GM12865 (cell line): ENCODE data around the gene DDIT4.

Source experiments
- DNase-seq: peaks from one replicate; pipeline ENCODE4 v3.0.0; 2010; ENCODE audit warnings: low read depth
- H3K4me3 ChIP-seq: 2 replicates; pipeline ENCODE4 v1.5.1; 2011; ENCODE audit warnings: mild to moderate bottlenecking, low read depth, low read length, control low read depth
- TF ChIP-seq, protein P1 (sequence below): IDR thresholded peaks from 2 replicates; pipeline ENCODE4 v1.5.1; 2011; ENCODE audit warnings: low read length, control low read depth, low read depth, inconsistent platforms; ENCODE audit not compliant: insufficient read depth; ENCODE audit errors: missing control alignments

The DDIT4 gene

DNA sequence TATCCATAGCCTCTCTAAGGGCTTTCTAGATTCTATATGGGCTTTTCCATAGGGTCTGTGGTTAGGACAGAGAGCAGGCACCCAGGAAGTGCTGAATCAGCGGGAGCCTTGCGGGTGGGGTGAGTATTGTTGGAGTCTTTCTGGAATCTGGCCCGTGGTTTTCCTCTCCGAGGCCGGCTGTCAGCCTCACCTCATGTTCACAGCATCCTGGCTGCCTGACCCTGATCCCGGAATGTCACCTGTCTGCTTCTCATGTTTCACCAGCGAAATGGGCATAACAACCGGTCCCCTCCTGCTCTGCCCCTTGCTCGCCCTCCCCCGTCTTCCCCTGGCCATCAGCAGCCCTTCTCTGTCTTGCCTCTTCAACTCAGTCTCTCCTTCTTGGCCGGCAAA lies 36.5 kb downstream of the DDIT4 start:
- no peak overlapping the region for H3K4me3 ChIP-seq
- DNase-seq, result no peak
- TF ChIP-seq, protein P1, sequence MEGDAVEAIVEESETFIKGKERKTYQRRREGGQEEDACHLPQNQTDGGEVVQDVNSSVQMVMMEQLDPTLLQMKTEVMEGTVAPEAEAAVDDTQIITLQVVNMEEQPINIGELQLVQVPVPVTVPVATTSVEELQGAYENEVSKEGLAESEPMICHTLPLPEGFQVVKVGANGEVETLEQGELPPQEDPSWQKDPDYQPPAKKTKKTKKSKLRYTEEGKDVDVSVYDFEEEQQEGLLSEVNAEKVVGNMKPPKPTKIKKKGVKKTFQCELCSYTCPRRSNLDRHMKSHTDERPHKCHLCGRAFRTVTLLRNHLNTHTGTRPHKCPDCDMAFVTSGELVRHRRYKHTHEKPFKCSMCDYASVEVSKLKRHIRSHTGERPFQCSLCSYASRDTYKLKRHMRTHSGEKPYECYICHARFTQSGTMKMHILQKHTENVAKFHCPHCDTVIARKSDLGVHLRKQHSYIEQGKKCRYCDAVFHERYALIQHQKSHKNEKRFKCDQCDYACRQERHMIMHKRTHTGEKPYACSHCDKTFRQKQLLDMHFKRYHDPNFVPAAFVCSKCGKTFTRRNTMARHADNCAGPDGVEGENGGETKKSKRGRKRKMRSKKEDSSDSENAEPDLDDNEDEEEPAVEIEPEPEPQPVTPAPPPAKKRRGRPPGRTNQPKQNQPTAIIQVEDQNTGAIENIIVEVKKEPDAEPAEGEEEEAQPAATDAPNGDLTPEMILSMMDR, result no peak

DNA sequence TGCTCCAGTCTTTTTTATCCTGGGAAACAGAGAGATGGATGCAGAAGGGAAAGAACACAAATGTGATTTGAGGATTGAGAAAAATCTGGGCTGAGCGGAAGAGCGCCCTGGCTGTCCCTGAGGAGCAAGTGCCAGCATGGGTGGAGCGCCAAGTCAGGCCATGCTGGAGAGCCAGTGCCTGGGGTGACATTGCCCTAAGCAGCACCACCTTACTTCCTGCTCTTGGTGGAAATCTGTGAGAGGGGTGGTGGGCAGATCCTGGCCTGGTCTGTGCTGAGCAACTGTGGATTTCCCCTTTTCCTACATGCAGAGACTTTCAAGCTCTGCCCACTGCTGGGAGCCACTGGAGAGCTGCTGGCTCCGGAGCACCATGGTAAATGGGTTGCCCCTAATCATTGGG lies 36.9 kb downstream of the DDIT4 start:
- no peak overlapping the region for H3K4me3 ChIP-seq
- DNase-seq, result no peak
- TF ChIP-seq, protein P1, result no peak

DNA sequence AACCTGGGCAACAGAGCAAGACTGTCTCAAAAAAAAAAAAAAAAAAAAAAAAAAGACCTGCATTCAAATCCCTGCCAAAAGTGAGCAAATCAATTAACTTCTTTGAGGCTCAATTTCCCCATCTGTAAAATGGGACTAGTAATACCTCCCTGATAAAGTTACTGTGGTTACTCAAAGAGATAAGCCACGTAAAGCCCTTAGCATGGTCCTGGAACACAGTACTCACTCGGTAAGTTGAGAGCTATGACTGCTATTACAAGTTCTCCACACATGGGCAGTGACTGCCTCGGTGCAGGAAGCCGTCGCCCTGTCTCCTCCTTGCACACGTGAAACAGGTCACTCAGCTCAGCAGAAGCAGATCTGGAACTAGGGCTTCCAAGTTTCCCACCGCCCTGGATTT lies 37.9 kb downstream of the DDIT4 start:
- TF ChIP-seq, protein P1, result no peak
- no peak overlapping the region for H3K4me3 ChIP-seq
- DNase-seq, result no peak

DNA sequence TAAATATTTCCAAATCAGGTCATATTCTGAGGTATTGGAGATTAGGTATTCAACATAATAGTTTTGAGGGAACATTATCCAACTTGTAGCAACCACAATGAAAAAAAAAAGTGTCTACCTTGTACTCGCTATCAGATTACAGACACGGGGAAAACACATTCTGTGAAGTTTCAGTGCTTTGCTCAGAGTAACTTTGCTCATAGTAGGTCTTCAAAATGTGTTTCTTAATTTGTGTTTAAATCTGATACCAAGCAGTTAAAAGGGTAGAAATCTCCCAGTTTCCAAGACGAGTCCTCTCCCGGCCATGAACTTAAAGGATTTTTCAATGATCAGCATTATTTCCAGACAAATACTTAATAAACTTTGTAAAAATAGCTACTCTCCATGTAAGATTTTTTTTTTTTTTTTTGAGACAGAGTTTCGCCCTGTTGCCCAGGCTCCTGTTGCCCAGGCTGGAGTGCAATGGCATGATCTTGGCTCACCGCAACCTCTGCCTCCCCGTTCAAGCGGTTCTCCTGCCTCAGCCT lies 39.2 kb downstream of the DDIT4 start:
- no peak for DNase-seq
- H3K4me3 ChIP-seq, result no peak overlapping the region
- TF ChIP-seq, protein P1, result no peak

DNA sequence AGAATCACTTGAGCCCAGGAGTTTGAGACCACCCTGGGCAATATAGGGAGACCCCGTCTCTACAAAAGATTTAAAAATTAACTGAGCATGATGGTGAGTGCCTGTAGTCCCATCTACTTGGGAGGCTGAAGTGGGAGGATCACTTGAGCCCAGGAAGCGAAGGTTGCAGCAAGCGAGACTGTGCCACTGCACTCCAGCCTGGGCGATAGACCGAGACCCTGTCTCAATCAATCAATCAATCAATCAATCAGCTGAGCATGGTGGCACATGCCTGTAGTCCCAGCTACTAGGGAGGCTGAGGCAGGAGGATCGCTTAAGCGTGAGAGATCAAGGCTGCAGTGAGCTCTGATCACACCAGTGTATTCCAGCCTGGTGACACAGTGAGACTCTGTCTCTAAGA lies 40.5 kb downstream of the DDIT4 start:
- no peak for DNase-seq
- TF ChIP-seq, protein P1, result no peak
- H3K4me3 ChIP-seq, result no peak overlapping the region

DNA sequence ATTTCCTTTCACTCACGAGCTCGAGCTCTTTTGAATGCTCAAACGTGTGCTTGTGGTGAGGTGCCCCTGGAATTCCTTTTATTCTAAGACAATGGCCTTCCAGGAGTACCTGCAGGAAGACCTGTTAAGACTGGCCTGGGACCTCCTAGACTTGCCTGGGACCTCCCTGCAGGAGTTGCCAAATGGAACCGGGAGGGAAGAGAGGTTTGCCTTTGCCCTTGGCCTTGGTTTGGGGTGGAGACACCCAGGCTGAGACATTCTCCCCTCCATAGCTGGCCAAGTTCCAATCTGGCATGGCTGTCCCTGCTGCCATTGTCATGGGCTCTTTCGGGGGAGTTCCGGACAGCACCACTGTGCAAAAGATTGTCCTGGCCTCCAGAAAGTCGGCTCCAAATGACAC lies 41.3 kb downstream of the DDIT4 start:
- DNase-seq, result no peak
- TF ChIP-seq, protein P1, result no peak

DNA sequence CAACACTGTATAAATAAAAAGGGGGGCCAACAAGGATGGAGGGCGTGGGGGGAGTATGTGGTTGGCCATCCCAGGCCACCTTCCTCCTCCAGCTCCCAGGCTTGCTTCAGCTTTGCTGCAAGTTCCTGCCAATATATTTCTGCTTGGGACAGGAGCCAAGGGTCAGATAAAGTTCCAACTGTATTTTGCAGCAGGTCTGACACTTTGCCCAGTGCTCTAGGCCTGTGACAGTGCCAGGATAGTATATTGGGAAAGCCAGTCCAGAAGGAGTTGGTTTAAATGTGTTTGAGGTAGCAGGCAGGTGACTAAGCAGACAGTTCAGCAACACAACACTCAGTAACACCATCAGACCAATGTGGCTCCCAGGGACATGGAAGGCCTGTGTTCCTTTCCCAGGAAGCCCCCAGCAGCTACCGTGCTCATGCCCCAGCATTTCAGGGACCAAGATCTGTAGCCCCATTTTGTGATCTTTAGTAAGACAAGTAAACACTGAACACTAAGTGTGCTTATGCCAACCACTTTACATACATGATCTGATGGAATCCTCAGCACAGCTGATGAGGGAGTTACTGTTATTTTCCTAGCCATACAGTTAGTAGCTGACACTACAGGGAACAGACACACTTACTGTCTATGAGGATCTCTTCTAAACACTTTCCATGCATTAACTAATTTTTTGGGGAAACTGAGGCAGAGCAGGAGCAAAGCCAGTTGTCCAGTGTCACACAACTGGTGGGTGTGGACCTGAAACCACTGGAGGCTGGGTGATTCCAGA lies 42.1 kb downstream of the DDIT4 start:
- TF ChIP-seq, protein P1, result no peak
- H3K4me3 ChIP-seq, result no peak overlapping the region
- DNase-seq, result no peak

More for the DNA sequence above, 41.3 kb downstream of the DDIT4 start:
- no peak overlapping the region for H3K4me3 ChIP-seq
